GM18519 (cell line): Measurements from ENCODE around the gene NEUROD2.

Experiments
- ATAC-seq: cut with Tn5 transposase; IDR thresholded peaks from one replicate; pipeline ENCODE4 v1.9.1; 2021; ENCODE audit warnings: mild to moderate bottlenecking, moderate library complexity; ENCODE audit not compliant: unreplicated experiment, low FRiP score

NEUROD2 gene

DNA sequence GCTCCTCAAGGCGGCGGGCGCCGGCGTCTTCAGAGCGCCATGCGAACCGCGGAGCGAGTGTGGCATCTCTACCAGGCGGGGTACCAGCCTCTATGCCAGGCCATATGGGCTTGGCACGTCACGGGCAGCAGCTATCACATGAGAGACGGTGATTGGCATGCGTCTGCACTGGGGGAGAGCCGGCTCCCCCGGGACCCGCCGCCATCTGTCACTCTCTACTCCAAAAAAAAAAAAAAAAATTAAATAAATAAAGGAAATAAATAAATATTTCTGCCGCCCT, at the start of gene NEUROD2:
NEUROD2 (minus strand) TSS at position 70 of the 280 bp plus-strand sequence. CDS start 1,321 bp downstream, outside the sequence.
- no peak for ATAC-seq

DNA sequence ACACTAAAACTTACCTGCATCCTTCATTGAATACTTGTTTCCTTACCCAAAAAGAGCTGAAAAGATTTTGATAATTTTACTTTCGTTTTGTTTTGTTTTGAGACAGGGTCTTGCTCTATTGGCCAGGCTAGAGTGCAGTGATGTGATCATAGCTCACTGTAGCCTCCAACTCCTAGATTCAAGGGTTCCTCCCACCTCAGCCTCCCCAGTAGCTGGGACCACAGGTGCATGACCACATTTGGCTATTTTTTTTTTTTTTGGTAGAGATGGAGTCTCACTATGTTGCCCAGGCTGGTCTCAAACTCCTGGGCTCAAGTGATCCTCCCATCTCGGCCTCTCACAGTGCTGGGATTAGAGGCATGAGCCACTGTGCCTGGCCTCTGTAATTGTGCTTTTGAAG, 47.4 kb upstream of the NEUROD2 start:
- ATAC-seq: no peak

DNA sequence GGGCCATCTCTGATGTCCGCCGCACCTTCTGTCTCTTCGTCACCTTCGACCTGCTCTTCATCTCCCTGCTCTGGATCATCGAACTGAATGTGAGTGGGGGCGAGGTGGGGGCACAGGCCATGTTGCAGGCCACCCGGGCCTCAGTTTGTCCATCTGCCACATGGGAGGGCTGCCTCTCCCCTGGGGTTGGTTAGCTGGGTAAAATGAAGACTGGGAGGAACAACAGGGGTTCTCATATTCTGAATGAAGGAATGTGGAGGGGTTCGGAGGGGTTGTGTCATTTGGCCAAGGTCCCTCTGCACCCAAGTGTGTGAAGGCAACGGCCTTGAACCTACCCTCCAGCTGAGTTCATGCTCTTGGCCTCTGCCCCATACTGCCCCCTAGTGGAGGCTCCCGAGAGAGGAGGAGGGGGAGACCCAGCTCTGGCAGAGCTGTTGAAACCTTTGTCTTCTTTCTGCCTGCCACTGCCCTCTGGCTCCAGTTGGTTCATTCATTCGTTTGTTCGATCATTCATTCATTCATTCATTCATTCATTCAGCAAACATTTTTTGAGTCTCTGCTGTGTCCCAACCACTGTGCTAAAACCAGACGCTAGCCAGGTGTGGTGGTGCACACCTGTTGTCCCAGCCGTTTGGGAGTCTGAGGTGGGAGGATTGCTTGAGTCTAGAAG, 46.1 kb upstream of the NEUROD2 start:
- no peak for ATAC-seq

GRCh38 chr17:39653316-39653661, 45.6 kb upstream of the NEUROD2 start:
- ATAC-seq: no peak

DNA sequence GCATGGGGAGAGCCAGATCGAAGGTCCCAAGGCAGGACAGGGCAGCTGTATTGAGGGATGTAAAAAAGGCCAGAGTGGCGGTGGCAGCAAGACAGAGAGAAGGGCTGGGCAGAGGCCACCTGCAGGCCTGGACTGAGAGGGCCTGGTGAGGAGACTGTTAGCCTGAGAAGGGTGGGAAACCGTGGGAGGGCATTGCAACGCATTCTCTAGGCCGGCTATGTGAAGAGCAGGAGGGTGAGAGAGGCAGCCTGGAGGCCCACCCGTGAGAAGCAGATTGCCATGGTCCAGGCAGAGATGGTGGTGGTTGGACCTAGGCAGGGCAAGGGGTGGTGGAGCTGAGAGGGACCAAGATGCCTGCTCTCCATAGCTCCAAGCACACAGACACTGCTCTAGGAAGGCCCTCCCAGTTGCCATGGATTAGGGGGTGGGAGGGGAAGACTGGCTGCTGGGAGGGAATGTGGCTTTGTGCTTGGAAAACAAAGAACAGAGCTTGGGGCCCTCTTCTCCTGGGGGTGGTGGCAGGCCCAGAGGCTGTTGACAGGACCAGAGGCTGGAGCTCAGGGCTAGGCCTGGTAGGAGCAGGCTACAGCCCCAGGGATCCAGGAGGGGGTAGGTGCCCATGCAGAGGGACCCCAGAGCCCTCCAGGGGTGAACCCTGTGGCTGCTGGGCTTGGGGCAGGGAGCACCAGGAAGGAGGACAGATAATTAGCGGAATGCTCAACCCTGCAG, 45.0 kb upstream of the NEUROD2 start:
- ATAC-seq: no peak

- no peak for ATAC-seq
Measured at GRCh38 chr17:39651923-39652586, 44.3 kb upstream of the NEUROD2 start.

GRCh38 chr17:39650121-39650579, 42.4 kb upstream of the NEUROD2 start:
- ATAC-seq: no peak

- ATAC-seq: no peak
Measured at GRCh38 chr17:39648616-39649366, 41.1 kb upstream of the NEUROD2 start.

DNA sequence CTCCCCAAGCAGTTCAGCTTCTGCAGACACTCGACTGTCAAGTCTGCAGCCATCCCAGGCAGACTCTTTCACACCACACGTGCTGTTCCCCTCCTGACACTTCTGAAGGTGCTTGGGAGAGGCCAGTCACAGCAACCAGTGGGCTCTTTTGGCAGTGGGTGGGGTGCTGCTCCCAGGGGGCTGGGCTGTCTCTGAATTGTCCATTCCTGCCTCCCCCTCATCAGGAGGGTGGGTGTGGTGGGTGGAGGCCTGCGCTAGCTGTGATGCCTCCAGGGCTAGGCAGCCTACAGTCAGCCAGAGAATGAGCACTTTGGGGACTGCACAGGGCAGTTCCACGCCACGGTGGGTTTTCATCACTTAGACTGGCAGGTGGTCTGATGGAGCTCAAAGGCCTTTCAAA, 39.5 kb upstream of the NEUROD2 start:
- ATAC-seq: no peak

DNA sequence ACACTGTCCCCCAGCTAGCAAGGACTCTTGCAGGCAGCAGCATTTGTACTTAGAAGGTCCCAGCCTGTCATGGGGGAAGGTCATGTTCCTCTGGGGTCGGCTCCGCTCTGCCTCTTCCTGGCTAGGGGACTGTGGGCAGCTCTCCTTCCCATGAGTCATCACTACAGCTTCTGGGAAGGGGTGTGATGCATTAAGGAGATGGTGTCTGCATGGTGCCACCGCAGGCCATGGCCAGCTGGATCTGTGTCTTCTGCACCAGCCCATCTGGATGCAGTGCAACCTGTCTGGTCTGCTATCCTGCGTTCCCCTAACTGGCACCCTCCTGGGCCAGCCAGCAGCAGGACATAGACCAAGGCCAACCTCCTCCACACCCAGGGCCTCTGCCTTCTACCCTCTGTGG, 35.6 kb upstream of the NEUROD2 start:
- no peak for ATAC-seq

DNA sequence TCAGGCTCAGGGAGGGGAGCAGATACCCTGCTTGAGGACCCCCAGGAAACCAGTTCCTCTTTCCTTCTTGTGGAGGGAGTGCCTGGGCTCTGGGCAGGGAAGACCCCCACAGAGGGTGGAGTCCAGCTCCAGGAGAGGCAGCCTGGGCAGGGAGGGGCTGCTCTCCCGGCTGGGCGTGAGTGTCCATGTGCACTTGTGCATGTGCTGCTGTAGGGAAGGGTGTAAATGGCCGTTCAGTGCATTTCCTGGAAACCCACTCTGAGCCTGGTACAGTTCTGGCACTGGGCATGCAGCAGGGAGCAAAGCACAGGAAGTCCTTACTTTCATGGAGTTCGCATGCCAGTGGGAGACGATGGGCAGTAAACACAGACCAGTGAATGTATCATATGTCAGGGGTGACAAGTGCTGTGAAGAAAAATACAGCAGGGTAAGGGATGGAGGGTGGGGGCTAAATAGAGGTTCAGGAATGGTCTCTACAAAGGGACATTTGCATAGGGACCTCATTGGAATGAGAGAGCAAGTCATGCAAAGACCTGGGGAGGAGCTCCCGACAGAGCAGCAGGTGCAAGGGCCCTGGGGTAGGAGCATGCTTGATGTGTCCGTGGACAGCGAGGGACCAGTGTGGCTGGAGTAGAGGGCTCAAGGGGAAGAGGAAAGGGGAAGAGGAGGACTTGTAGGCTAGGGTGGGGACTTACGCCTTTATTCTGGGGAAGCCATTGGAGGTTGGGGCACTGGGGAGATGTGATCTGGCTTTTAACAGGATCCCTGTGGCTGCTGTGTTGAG, 34.8 kb upstream of the NEUROD2 start:
- ATAC-seq: no peak

DNA sequence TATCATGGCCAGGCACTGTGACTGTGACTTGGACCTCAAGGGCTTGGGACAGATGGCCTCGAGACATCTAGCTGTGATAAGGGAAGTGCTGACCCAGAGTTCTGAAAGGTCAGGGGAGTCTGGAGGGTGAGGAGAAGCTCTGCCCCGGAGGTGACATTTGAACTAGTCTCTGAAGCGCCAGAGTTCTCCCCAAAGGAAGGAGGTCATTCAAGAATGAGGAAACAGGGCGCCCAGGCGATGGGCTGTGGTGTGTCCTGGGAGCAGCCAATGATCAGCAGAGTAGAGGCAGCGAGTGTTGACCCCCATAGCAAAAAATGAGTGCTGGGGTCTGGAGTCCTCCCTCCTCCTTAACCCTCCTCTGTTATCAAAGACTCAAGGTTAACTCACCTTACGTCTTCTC, 34.2 kb upstream of the NEUROD2 start:
- ATAC-seq: no peak

DNA sequence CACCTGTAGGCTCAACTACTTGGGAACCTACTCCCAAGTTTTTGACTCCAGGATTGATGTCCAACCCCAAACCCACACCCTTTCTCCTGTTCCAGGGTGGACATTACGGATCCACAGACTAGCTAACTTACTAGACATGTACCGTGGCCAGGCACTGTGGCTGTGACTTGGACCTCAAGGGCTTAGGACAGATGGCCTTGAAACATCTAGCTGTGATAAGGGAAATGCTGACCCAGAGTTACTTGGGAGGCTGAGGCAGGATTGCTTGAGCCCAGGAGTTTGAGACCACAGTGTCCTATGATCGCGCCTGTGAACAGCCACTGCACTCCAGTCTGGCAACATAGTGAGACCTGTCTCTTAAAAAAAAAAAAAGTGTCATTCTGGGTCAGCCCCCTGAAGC, 33.4 kb upstream of the NEUROD2 start:
- ATAC-seq: no peak

- no peak for ATAC-seq
Measured at GRCh38 chr17:39640591-39641031, 32.9 kb upstream of the NEUROD2 start.

DNA sequence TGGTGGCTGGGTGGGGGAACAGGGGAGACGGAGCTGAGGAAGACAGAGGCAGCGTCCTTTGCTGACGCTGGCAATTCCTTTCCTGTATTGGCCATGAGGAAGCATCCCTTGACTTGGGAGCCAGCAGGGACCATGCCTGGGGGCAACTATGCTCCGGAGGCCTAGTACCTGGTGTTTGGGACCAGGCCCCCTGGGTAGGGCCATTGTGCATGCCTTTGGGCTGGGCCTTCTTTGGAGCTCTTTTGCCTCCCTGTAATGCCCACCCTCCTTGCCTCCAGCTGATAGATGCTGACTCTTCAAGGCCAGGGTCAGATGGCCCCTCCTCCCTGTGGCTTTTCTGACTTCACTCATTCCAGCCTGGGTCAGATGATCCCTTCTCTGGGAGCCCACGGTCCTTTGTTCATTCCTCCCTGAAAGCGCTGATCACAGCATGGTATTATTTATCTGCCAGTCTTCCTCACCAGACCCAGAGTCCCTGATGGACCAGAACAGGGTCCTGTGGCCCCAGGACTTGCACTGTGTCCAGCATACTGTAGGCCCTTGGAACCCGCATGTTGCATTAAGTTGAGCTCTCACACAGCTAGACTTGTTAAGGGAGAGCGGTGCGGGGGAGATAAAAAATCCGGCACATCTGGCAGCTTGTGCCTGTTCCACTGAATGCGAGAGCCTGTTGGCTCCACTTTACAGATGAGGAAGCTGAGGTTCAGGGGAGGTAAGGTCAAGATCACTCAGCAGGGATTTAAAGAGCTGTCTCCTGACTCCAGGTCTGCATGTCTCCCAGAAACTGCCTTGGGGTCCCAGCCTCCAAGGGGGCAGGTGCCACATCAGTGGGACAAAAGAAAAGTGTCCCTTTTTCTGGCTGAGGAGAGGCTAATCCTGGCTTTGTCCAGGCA, 32.1 kb upstream of the NEUROD2 start:
- no peak for ATAC-seq

GRCh38 chr17:39639043-39639442, 31.3 kb upstream of the NEUROD2 start:
- ATAC-seq: no peak

- no peak for ATAC-seq
Measured at GRCh38 chr17:39638317-39638716, 30.6 kb upstream of the NEUROD2 start.

DNA sequence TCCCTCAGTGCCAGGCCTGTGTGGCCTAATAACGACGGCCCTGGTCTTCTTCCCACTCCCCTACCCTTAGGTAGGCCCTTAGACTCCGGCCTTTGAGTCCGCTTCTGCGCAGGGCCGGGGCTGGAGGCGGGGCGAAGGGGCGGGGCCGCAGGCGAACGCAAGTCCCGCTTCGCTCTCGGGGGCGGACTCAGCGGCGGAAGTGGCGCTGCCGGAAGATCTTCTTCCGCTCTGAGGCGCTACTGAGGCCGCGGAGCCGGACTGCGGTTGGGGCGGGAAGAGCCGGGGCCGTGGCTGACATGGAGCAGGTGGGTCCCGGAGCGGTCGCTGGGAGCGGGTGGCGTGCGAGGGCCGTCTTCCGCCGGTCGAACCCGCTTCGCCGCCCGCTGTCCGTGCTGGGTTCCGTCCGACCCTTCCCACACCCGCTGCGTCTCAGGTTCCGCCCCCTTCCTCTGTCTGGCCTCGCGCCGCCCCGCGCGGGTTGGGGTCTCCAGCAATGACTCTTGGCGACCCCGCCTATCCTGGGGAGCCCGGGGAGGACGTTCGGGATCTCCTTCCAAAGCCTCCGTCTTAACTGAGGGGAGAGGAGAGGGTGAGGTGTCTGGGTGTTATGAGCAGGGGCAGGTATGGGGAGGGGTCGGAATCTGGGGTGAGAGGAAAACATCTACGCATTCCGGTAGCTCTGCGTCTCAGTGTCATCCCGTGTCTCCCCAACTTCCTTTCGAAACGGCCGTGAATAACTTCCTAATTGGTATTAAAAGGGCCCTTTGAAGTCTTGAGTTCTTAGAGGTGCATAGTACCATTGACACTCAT, 29.4 kb upstream of the NEUROD2 start, which contains the start of gene STARD3:
STARD3 (plus strand) TSS at position 218 of the 810 bp plus-strand sequence. CDS start 16,388 bp downstream, outside the sequence.
- ATAC-seq: peak; percentile 58
